Measurements from ENCODE around the gene DLGAP1.

Gene DLGAP1

GRCh38 chr18:4236940-4237663, 218.0 kb downstream of the DLGAP1 start:
- no peak for DNase-seq

- no peak for DNase-seq
Observed at GRCh38 chr18:4233468-4233867, 221.6 kb downstream of the DLGAP1 start.

GRCh38 chr18:4232656-4233055, 222.5 kb downstream of the DLGAP1 start:
- DNase-seq, result no peak

GRCh38 chr18:4231260-4231659, 223.8 kb downstream of the DLGAP1 start:
- DNase-seq, result no peak

- no peak for DNase-seq
Observed at GRCh38 chr18:4230450-4231168, 224.5 kb downstream of the DLGAP1 start.

GRCh38 chr18:4224031-4224704, 230.9 kb downstream of the DLGAP1 start:
- DNase-seq, result no peak

- DNase-seq, result no peak
Observed at GRCh38 chr18:4211111-4211837, 243.8 kb downstream of the DLGAP1 start.

- no peak for DNase-seq
Observed at GRCh38 chr18:4208366-4208765, 246.7 kb downstream of the DLGAP1 start.

- DNase-seq, result no peak
Observed at GRCh38 chr18:4207383-4207985, 247.6 kb downstream of the DLGAP1 start.

- DNase-seq, result no peak
Observed at GRCh38 chr18:4204438-4204720, 250.7 kb downstream of the DLGAP1 start.

GRCh38 chr18:4203568-4204437, 251.3 kb downstream of the DLGAP1 start:
- no peak for DNase-seq

- DNase-seq, result no peak
Observed at GRCh38 chr18:4200399-4200798, 254.7 kb downstream of the DLGAP1 start.

- DNase-seq, result no peak
Observed at GRCh38 chr18:4198956-4199355, 256.2 kb downstream of the DLGAP1 start.

GRCh38 chr18:4196351-4196750, 258.8 kb downstream of the DLGAP1 start:
- no peak for DNase-seq

- DNase-seq, result no peak
Observed at GRCh38 chr18:4193086-4193485, 262.0 kb downstream of the DLGAP1 start.

- no peak for DNase-seq
Observed at GRCh38 chr18:4181882-4182568, 273.1 kb downstream of the DLGAP1 start.

GRCh38 chr18:4181086-4181485, 274.0 kb downstream of the DLGAP1 start:
- DNase-seq, result no peak

GRCh38 chr18:4172196-4173100, 282.7 kb downstream of the DLGAP1 start:
- DNase-seq, result no peak

- no peak for DNase-seq
Observed at GRCh38 chr18:4157352-4157751, 297.8 kb downstream of the DLGAP1 start.

- no peak for DNase-seq
Observed at GRCh38 chr18:4146797-4147196, 308.3 kb downstream of the DLGAP1 start.
